Osteocyte (in vitro differentiated cells): ENCODE measurements around the gene SPHKAP. TPM values are rescaled to one million over a fixed set of nuclear protein-coding genes. Genes with fewer than 3 reads are reported as not detected.
"Not testable (repeated sequence)": the region's sequence is repeated elsewhere in the genome, so short reads cannot be mapped to it uniquely, and the experiment has no call there.

Source experiments
- DNase-seq: peaks from one replicate; pipeline ENCODE4 v3.0.0; 2021; ENCODE audit warnings: mixed read lengths; ENCODE audit not compliant: unreplicated experiment; ENCODE audit errors: extremely low spot score
- H3K27ac Mint-ChIP-seq: one replicate; pipeline ENCODE4 v1.8.0; 2021; ENCODE audit warnings: mild to moderate bottlenecking, mixed read lengths; ENCODE audit not compliant: unreplicated experiment
- H3K27me3 Mint-ChIP-seq: one replicate; pipeline ENCODE4 v1.8.0; 2021; ENCODE audit warnings: mixed read lengths; ENCODE audit not compliant: unreplicated experiment
- H3K36me3 Mint-ChIP-seq: one replicate; pipeline ENCODE4 v1.8.0; 2021; ENCODE audit warnings: mixed read lengths; ENCODE audit not compliant: unreplicated experiment
- H3K4me1 Mint-ChIP-seq: one replicate; pipeline ENCODE4 v1.8.0; 2021; ENCODE audit warnings: mixed read lengths; ENCODE audit not compliant: unreplicated experiment
- H3K4me3 Mint-ChIP-seq: one replicate; pipeline ENCODE4 v1.8.0; 2021; ENCODE audit warnings: mild to moderate bottlenecking, moderate library complexity, mixed read lengths; ENCODE audit not compliant: unreplicated experiment
- H3K9me3 Mint-ChIP-seq: one replicate; pipeline ENCODE4 v1.8.0; 2021; ENCODE audit warnings: mixed read lengths; ENCODE audit not compliant: unreplicated experiment
- CTCF ChIP-seq: fragments of 200-600 bp; sonication (generic); IDR thresholded peaks from 2 replicates; pipeline ENCODE4 v1.5.0; 2021; ENCODE audit warnings: antibody characterized with exemption, mild to moderate bottlenecking, moderate library complexity
- total RNA-seq: library from RNA; stranded (reverse); gene quantifications from 2 replicates; pipeline ENCODE4 v1.2.1, GENCODE V29; 2021

The SPHKAP gene
- total RNA-seq, 1 donor from 2014 or later, result not detected

GRCh38 chr2:228083131-228083530 lies 98.4 kb downstream of the SPHKAP start:
- TF ChIP-seq CTCF, result no peak
- H3K4me3 Mint-ChIP-seq, result no peak overlapping the region
- no peaks in the 10 kb centered on the region for H3K4me1 Mint-ChIP-seq
- no peak for DNase-seq
- no peaks in the 10 kb centered on the region for H3K27me3 Mint-ChIP-seq
- peaks cover 8% of the 10 kb centered on the region for H3K9me3 Mint-ChIP-seq
- H3K27ac Mint-ChIP-seq, result no peak overlapping the region
- no peaks in the 10 kb centered on the region for H3K36me3 Mint-ChIP-seq

GRCh38 chr2:228082571-228082970 lies 98.9 kb downstream of the SPHKAP start:
- no peak for DNase-seq
- Mint-ChIP-seq H3K9me3 (peaks cover 5% of the 10 kb centered on the region), H3K27ac (no peak overlapping the region), H3K27me3 (no peaks in the 10 kb centered on the region), H3K4me1 (no peaks in the 10 kb centered on the region), H3K4me3 (no peak overlapping the region), H3K36me3 (no peaks in the 10 kb centered on the region)
- TF ChIP-seq CTCF, result no peak

- Mint-ChIP-seq H3K4me1 (no peaks in the 10 kb centered on the region), H3K36me3 (no peaks in the 10 kb centered on the region), H3K27me3 (no peaks in the 10 kb centered on the region), H3K4me3 (no peak overlapping the region), H3K27ac (no peak overlapping the region), H3K9me3 (peaks cover 2% of the 10 kb centered on the region)
- TF ChIP-seq CTCF, result no peak
- DNase-seq, result no peak
Measured at GRCh38 chr2:228079194-228079593, 102.3 kb downstream of the SPHKAP start.

GRCh38 chr2:228076695-228077094 lies 104.8 kb downstream of the SPHKAP start:
- not testable (repeated sequence) for H3K27me3 Mint-ChIP-seq, H3K36me3 Mint-ChIP-seq, H3K4me3 Mint-ChIP-seq, H3K4me1 Mint-ChIP-seq, H3K27ac Mint-ChIP-seq, DNase-seq, H3K9me3 Mint-ChIP-seq

- Mint-ChIP-seq H3K27ac (no peak overlapping the region), H3K9me3 (no peaks in the 10 kb centered on the region), H3K4me3 (no peak overlapping the region), H3K4me1 (no peaks in the 10 kb centered on the region), H3K36me3 (no peaks in the 10 kb centered on the region), H3K27me3 (no peaks in the 10 kb centered on the region)
- no peak for DNase-seq
- TF ChIP-seq CTCF, result no peak
Measured at GRCh38 chr2:228072669-228073068, 108.8 kb downstream of the SPHKAP start.

- Mint-ChIP-seq H3K27me3 (no peaks in the 10 kb centered on the region), H3K4me1 (no peaks in the 10 kb centered on the region), H3K36me3 (no peaks in the 10 kb centered on the region), H3K4me3 (no peak overlapping the region), H3K27ac (no peak overlapping the region), H3K9me3 (no peaks in the 10 kb centered on the region)
- TF ChIP-seq CTCF, result no peak
- no peak for DNase-seq
Measured at GRCh38 chr2:228067309-228067708, 114.2 kb downstream of the SPHKAP start.
